GM19372 (cell line): ENCODE results near the gene TWF1.
"Not testable (repeated sequence)": the region's sequence is repeated elsewhere in the genome, so short reads cannot be mapped to it uniquely, and the experiment has no call there.

Experiments used
- ATAC-seq: cut with Tn5 transposase; IDR thresholded peaks from one replicate; pipeline ENCODE4 v1.9.1; 2021; ENCODE audit warnings: mild to moderate bottlenecking, low read depth, moderate library complexity; ENCODE audit not compliant: unreplicated experiment

The TWF1 gene

GRCh38 chr12:43806737-43807072, 588 bp upstream of the TWF1 start:
- no peak for ATAC-seq

- no peak for ATAC-seq
These were observed 813 bp downstream of the TWF1 start for GRCh38 chr12:43805149-43805859.

DNA sequence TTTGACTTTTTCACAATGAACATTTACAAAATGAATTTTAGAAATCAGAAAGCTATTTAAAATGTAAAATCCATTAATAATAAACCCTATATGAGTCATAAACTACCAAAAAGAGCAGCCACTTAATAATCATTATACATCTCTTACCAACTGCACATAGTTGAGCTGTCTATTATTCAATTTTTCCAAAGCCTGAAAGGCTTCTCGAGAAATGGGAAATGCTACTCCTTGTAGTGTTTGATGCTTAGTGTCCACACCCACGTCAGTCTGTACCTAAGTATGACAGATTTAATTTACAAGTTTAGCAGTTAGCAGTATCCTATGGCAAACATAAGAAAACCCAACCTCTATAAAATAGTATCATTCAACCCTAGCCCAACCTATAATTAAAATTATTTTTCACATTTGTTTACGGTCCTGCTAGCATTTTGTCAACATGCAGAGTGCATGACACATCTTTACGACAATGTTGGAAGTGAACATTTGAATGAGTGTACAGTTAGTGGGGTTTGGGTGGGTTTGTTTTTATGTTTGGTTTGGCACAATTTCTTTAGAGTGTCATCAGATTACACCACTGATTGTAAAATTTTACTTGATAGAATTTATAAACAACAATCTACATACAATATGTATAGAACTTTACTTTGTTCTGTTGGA, 8.4 kb downstream of the TWF1 start:
- ATAC-seq: no peak

GRCh38 chr12:43795716-43796280, 10.3 kb downstream of the TWF1 start:
- ATAC-seq: no peak

DNA sequence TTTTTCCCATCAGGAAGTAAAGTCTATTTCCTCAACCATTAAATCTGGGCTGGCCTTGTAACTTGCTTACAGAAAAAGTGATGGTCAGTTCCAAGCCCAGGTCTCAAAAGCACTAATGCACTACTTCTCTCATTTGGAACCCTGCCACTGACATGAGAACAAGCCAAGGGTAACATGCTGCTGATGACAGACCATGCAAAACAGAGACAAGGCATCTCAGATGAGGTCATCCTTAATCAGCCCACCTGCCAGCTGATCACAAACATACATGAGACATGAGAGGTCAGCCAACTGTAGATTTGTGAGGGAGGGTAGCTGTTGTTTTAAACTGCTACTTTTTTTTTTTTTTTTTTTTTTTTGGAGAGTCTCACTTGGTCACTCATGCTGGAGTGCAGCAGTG, 16.2 kb downstream of the TWF1 start:
- no peak for ATAC-seq

GRCh38 chr12:43786899-43787693, 19.0 kb downstream of the TWF1 start:
- ATAC-seq: no peak

GRCh38 chr12:43776498-43776897, 29.6 kb downstream of the TWF1 start:
- no peak for ATAC-seq

GRCh38 chr12:43766291-43766690, 39.8 kb downstream of the TWF1 start:
- no peak for ATAC-seq

DNA sequence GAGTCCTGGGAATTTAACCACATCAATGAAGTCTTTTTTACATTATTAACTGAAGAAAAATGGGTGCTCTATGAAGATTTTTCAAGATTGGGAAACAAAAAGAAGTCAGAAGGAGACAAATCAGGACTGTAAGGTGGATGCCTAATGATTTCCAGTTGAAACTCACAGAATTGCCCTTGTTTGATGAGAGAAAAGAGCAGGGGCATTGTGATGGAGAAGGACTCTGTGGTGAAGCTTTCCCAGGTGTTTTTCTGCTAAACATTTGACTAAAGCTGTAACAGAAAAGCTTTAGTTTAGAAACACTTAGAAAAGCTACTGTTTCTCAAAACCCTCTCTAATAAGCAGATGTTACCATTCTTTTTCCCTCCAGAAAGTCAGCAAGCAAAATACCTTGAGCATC, 41.6 kb downstream of the TWF1 start:
- ATAC-seq: no peak

DNA sequence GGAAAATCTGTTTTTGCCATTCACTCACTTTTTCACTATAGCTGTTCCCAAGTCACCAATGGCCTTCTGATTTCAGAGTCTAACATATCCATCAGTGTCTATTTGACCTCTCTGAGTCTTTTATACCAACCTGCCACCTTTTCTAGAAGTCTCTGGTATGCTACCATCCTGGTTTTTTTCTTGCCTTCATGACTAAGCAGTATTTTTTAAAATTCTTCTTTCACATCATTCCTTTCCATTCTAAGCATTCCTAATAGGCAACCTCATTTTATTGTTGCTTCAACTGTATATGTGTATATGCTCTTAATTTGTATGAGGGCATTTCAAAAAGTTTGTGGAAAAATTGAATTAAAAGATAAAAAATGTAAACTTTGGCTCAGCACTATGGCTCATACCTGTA, 42.3 kb downstream of the TWF1 start:
- no peak for ATAC-seq

DNA sequence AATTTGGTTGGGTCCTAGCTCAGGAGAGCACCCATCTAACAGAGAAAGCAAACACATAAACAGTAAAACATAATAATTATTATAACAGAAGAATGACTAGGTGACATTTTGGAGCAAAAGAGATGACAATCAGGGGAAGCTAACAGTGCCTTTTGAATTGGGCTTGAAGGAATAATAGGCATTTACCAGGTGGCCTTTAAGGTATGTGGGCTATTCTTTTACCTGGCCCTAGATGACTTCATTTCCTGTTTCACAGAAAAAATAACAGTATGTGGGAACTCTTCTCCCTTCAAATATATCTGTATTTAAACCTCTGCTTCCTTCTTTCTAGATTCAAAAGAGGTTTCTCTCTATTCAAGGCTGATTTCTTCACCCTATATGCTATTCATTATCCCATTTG, 43.5 kb downstream of the TWF1 start:
- no peak for ATAC-seq

- no peak for ATAC-seq
These were observed 44.6 kb downstream of the TWF1 start for GRCh38 chr12:43761500-43761899.

DNA sequence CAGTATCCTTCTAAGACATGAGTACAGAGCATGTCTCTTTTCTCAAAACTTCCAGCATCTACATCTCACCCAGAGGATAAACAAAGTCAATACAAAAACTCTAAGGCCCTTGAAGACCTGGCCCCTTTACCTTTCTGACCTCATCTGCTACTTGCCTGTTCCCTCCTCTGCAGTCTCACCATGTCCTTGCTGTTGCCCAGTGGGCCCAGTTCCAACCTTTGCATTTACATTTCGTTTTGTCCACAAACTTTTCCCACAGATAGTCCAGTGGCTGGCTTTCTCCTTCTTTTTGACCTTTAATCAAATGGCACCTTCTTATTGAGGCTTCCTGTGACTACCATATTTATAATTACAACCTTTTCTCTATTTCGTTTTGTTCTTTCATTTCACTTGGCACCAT, 45.7 kb downstream of the TWF1 start:
- no peak for ATAC-seq

DNA sequence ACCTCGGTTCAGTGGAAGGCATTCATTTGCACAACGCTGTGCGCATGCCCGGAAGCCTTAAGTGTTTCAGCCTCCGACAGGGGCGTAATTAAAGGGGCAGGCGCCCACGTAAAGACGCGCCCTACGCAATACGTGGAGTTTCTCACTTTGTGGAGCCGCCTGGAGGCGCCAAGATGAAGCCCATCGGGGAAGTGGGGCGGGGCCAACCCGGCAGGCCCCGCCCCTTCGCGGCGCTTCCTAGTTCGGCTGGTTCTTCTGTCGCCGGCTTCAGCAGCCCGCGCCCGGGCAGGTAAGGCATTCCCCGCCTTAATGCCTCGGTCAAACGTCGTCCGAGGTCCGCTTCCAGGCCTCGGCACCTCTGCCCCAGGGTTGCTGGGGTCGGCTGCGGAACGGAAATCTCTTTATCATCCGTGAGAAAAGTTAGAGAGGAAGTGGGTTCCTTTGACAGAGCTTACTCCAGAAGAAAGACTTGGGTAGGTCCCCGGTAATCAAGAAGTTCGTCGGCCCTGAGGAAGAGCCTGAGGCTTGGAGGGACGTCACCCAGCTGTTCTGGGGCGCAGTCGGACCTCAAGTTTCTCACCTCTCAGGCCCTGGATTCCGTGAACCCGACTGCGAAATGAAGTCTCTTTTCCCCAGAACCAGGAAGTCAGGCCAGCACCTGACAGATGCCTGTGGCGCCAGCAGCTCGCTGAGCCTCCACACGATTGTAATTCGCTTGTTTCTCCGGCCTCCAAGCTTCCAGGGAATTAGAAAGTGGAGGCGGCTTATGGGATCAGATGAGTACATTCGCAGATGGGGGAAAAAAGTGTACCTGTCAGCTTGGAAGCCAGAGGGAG, 47.2 kb downstream of the TWF1 start, which contains the start of the genes IRAK4 and PUS7L:
Gene IRAK4, plus strand, starts transcription at position 224 of the 836 bp plus-strand sequence. CDS start 9,161 bp downstream, outside the sequence.
Gene PUS7L, minus strand, starts transcription at position 63 of the 836 bp plus-strand sequence. CDS start 3,545 bp downstream, outside the sequence.
- peak; percentile 96 for ATAC-seq

- ATAC-seq: peak; percentile 2
These were observed 47.8 kb downstream of the TWF1 start for GRCh38 chr12:43758247-43758727.

DNA sequence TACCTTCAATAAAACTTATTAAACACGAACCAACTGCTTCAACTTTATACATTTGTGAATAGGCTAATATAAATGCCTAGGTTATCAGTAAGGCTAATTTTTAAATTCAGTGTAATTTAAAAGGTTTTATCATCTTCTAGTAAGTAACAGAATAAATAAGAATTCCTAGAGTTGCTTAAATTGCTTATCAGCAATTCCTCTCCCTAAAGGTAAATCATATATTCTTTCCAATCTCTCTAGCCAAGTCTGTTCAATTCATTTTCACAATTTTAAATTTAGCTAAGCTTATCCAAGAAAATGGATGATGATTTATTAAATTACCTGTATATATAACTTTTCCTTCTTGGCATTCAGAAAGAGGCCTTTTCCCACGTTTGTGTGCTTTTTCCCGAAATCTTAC, 52.1 kb downstream of the TWF1 start:
- ATAC-seq: no peak

GRCh38 chr12:43751360-43751759, 54.8 kb downstream of the TWF1 start:
- ATAC-seq: not testable (repeated sequence)

GRCh38 chr12:43750814-43751213, 55.3 kb downstream of the TWF1 start:
- ATAC-seq: no peak

GRCh38 chr12:43749016-43749415, 57.1 kb downstream of the TWF1 start:
- no peak for ATAC-seq

- ATAC-seq: no peak
These were observed 61.3 kb downstream of the TWF1 start for GRCh38 chr12:43744826-43745225.
